Natural killer cell treated with Interleukin-12 subunit alpha and Interleukin-12 subunit beta and Interleukin-15 and Interleukin-18, amount 100 ng/mL, for 72 hours (primary cell): ENCODE data around the gene KIF6. TPM values are rescaled to one million over a fixed set of nuclear protein-coding genes. Genes with fewer than 3 reads are reported as not detected.

Experiments
- ATAC-seq, 2 donors: fragments of 150-1000 bp; cut with Tn5 transposase in 1 of 2; sonication (Bioruptor Pico), chemical (Tn5 transposase) in 1 of 2; 2 replicates each; pipeline ENCODE4 v1.10.0; 2021
- DNase-seq: peaks from one replicate; pipeline ENCODE4 v3.0.0; 2022; ENCODE audit warnings: low spot score
- H3K27ac Mint-ChIP-seq, 2 donors: 1 replicate in 1 of 2; 2 replicates in 1 of 2; pipeline ENCODE4 v1.8.0; 2022; ENCODE audit warnings: mixed read lengths in 2 of 2, mild to moderate bottlenecking in 1 of 2, moderate library complexity in 1 of 2
- H3K27me3 Mint-ChIP-seq, 2 donors: 1 replicate in 1 of 2; 2 replicates in 1 of 2; pipeline ENCODE4 v1.8.0; 2022; ENCODE audit warnings: mixed read lengths in 2 of 2
- H3K36me3 Mint-ChIP-seq: one replicate; pipeline ENCODE4 v1.8.0; 2022; ENCODE audit warnings: mixed read lengths
- H3K4me1 Mint-ChIP-seq, 2 donors: 1 replicate in 1 of 2; 2 replicates in 1 of 2; pipeline ENCODE4 v1.8.0; 2022; ENCODE audit warnings: low read depth in 2 of 2, mixed read lengths in 2 of 2, mild to moderate bottlenecking in 1 of 2
- H3K4me3 Mint-ChIP-seq: one replicate; pipeline ENCODE4 v1.8.0; 2022; ENCODE audit warnings: mixed read lengths
- H3K9me3 Mint-ChIP-seq: 2 replicates; pipeline ENCODE4 v1.8.0; 2022; ENCODE audit warnings: mixed read lengths
- total RNA-seq, 2 donors: library from RNA; stranded (reverse); gene quantifications; one replicate each; pipeline ENCODE4 v1.2.3, GENCODE V29; 2022

KIF6 gene
- total RNA-seq, 2 donors from 2014 or later = not detected

DNA sequence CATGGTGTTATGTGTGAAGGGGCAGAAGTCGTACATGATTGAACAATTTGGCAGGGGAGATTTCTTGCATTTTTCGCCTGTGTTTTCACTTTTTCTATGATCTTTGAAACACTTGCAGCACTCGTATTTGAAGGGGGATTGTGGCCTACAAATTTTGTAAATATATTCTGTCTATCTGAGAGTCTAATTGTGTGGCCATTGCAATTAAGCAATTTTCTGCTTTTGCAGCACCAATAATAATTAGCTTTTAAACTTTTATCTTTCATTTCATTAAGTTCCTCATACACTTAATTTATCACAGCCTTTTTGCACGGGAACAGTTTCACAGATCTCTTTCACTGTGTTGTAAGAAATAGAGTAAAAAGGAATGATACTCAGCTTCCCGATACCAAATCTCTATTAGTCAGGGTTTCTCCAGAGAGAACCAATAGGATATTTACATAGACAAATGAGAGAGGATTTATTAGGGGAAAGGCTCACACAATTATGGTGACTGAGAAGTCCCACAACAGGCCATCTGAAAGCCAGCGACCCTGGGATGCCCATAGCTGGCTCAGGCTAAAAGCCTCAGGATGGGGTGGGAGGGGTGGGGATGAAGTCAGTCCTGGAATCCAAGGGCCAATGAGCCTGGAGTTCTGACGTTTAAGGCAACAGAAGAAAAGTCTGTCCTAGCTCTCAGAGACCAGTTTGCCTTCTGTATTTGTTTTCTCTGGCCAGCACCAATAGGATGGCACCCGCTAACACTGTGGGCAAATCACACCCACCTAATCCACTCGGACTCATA, 58.3 kb downstream of the KIF6 start:
- Mint-ChIP-seq H3K27ac (no peak overlapping the region), H3K4me1 (no peaks in the 10 kb centered on the region), H3K27me3 (peaks cover 27 to 43% of the 10 kb centered on the region in 2 donors), H3K36me3 (no peaks in the 10 kb centered on the region), H3K4me3 (no peak overlapping the region), H3K9me3 (no peaks in the 10 kb centered on the region)
- ATAC-seq (no peak), DNase-seq (no peak)

DNA sequence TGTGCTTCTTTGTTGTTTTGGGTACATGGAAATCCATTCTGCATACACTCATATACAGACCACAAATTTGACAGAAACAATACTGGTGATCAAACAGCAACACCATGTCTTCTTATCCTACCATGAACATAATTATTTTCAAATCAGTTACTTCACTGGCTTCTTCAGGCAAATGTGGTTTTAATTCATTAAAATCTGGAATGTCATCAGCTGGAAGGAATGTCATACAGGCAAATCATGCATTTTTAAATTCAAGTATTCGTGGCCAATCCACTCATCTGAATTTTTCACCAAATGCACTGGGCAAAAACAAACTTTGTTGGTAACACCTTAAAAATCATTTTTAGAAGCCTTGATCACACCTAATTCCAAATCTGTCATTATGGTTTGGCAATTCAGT, 59.3 kb downstream of the KIF6 start:
- Mint-ChIP-seq H3K4me3 (no peak overlapping the region), H3K27me3 (peaks cover 30 to 51% of the 10 kb centered on the region in 2 donors), H3K4me1 (no peaks in the 10 kb centered on the region), H3K9me3 (no peaks in the 10 kb centered on the region), H3K36me3 (no peaks in the 10 kb centered on the region), H3K27ac (no peak overlapping the region)
- DNase-seq (no peak), ATAC-seq (no peak)

DNA sequence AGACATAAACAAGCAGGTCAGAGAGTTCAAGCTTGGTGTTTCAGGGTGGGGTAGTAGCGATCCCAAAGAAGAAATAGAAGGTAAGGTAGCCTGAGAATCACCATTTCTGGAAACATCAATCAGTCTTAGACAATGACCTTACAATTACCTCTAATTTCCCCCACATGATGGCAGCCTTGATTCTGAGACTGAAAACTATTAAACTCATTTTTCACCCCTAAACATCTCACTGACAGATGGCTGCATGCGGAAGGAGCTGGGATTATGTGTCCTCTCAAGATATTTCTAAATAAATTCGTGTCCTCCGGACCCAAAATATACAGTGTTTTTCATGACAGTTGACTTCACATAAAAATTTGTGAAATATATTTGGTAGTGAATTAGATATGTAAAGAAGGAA, 61.0 kb downstream of the KIF6 start:
- H3K27ac Mint-ChIP-seq = no peak overlapping the region
- ATAC-seq = no peak
- DNase-seq = no peak
- no peaks in the 10 kb centered on the region for H3K36me3 Mint-ChIP-seq
- no peaks in the 10 kb centered on the region for H3K9me3 Mint-ChIP-seq
- H3K4me1 Mint-ChIP-seq = no peaks in the 10 kb centered on the region
- peaks cover 30 to 51% of the 10 kb centered on the region in 2 donors for H3K27me3 Mint-ChIP-seq
- no peak overlapping the region for H3K4me3 Mint-ChIP-seq

DNA sequence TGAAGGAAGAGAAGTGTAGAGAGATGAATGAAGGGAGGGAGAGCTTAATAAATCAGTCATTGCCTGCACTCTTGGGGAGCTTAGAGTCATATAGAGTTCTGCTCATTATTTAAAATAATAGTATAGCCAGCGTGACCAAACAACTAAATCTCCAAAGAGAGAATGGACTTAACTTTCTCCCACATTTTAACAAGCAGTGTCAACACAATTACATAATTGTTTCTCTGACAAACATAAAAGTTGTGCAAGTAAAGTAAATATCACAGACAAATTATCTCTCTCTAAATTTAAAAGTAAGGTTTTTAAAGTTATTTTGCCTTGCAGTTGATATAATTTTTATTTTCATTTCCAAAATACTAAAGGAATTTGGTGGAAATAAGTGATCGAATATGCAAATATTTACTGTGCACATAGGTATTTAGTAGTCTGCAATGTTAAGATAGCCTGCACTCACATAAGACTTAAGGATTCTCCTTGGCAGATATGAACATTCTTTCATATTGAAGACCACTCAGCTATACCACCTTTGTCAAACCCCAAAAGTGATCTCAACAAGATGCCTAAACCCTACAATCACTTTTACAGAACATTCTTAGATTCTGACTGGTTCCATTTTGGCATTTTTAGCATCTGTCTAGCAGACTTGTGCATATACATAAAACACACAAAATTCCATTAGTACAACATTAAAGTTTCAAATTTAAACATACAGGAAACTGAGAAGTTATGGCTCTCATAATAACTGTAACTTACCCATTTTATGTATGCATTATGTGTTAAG, 67.7 kb downstream of the KIF6 start:
- DNase-seq = no peak
- H3K27me3 Mint-ChIP-seq = peaks cover 12 to 25% of the 10 kb centered on the region in 2 donors
- H3K9me3 Mint-ChIP-seq = no peaks in the 10 kb centered on the region
- no peaks in the 10 kb centered on the region for H3K36me3 Mint-ChIP-seq
- no peak for ATAC-seq
- H3K4me3 Mint-ChIP-seq = no peak overlapping the region
- H3K27ac Mint-ChIP-seq = no peak overlapping the region
- no peaks in the 10 kb centered on the region for H3K4me1 Mint-ChIP-seq

DNA sequence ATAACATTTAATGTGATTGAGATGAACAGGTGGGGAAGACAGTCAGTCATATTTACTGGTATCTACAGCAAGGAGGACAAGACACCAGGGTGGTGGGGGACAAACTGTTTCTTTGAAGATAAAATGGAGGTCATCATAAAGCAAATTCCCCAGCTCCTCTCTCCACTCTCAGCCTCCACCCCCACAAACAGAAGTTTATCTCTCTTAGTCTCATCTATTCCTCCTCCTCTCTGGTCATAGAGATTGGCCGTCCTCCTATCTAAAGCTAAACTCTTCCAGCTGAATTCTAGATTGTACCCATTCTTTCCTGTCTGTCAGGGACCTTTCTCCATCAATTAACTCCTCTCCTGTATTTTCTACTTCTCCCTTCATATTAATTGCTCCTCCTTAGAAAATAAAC, 71.1 kb downstream of the KIF6 start:
- no peak overlapping the region for H3K4me3 Mint-ChIP-seq
- no peaks in the 10 kb centered on the region for H3K4me1 Mint-ChIP-seq
- DNase-seq = no peak
- ATAC-seq = no peak
- H3K9me3 Mint-ChIP-seq = no peaks in the 10 kb centered on the region
- no peak overlapping the region for H3K27ac Mint-ChIP-seq
- H3K36me3 Mint-ChIP-seq = no peaks in the 10 kb centered on the region
- peaks cover 12 to 40% of the 10 kb centered on the region in 2 donors for H3K27me3 Mint-ChIP-seq

DNA sequence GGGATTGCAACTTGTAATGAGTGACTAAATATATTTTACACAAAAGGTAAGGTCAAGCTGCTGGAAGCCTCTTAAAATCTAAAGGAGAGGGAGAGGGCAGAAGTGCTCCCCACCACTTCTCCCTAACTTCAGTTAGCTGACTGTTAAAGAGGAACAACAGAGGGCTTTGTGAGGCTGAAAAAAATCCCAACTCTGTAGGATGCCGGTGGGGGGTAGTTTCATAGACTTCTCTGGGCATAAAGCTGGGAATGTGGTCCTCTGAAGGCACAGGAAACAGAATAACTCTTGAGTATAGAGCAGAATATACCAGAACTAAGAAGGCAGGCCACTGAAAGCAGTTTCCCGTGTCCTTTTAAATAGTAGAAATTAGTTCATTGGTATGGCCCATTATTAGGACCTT, 71.6 kb downstream of the KIF6 start:
- Mint-ChIP-seq H3K36me3 (no peaks in the 10 kb centered on the region), H3K27me3 (peaks cover 12 to 40% of the 10 kb centered on the region in 2 donors), H3K4me3 (no peak overlapping the region), H3K9me3 (no peaks in the 10 kb centered on the region), H3K27ac (no peak overlapping the region), H3K4me1 (no peaks in the 10 kb centered on the region)
- DNase-seq (no peak), ATAC-seq (peak in 1 of 2 donors; percentile 15)

DNA sequence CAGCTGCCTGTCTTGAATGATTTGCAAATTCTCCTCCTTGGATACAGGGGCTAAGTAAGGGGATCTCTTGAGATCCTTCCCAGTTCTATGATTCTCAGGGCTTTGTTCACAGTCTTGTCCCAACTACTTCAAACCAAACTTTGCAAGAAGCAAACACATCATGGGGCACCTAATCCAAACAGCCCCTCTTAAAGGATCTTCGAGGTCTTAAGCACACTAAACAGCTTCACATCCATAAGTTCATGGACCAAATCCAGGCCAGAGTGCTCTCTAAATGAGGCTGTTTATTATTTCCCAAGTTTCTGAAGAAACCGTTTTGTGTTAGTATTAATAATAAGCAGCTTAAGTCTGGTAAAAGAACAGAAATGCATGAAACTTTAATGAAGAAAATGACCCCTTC, 75.2 kb downstream of the KIF6 start:
- no peaks in the 10 kb centered on the region for H3K4me1 Mint-ChIP-seq
- H3K36me3 Mint-ChIP-seq = no peaks in the 10 kb centered on the region
- peaks cover 5 to 29% of the 10 kb centered on the region in 2 donors for H3K27me3 Mint-ChIP-seq
- ATAC-seq (no peak), DNase-seq (no peak)
- no peak overlapping the region for H3K4me3 Mint-ChIP-seq
- no peaks in the 10 kb centered on the region for H3K9me3 Mint-ChIP-seq
- no peak overlapping the region for H3K27ac Mint-ChIP-seq

DNA sequence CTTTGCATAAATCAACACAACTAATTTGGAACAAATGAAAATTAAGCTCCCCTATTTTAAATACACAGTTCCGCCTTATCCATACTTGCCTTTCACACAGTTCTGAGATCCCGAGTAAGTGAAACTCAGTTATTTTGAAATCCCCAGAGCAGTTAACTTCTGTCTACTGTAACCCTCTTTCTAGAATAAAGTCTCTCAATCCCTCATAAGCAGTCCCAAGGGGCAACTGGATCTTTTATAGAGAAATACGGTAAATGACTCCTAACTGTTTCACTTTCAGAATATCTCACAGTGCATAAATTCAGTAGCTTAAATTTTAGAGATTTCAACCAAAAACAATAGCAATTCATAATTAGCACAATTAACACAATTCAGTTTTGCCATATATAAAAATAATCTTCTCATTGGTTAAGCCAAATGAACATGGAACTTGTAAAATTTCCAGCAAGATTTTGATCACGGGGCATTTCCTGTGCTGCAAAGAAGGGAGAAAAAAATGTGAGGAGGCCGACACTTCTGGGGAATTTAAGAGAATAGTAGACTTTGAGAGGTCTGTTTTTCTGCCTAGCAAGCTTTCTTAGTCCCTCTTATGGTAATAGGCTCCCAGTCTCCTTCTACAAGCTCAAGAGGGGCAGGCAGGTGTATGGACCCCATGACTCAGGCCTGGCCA, 78.3 kb downstream of the KIF6 start:
- Mint-ChIP-seq H3K27me3 (peaks cover 4 to 37% of the 10 kb centered on the region in 2 donors), H3K27ac (no peak overlapping the region), H3K4me3 (no peak overlapping the region), H3K9me3 (no peaks in the 10 kb centered on the region), H3K4me1 (no peaks in the 10 kb centered on the region), H3K36me3 (no peaks in the 10 kb centered on the region)
- ATAC-seq (no peak), DNase-seq (no peak)

DNA sequence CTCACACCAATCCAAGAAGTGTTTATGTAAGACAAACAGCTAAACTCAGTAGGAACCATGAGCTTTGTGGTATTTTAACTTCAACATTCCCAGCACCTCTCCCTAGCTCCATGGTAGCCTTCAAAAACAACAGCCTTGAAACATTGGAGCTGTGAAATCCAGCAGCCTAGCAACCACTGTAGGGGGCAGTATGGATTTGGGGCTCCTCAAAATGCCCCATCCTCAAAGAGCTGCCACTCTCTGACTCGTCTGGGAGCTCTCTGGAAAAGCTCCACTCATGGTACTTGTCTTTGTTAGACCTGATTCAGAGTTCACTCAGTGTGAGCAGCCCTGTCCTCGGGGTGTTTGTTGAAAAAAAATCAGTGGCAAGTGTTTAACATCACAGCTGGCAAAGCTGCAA, 82.9 kb downstream of the KIF6 start:
- H3K36me3 Mint-ChIP-seq = no peaks in the 10 kb centered on the region
- no peaks in the 10 kb centered on the region for H3K9me3 Mint-ChIP-seq
- no peak for ATAC-seq
- no peaks in the 10 kb centered on the region for H3K4me1 Mint-ChIP-seq
- H3K27ac Mint-ChIP-seq = no peak overlapping the region
- peaks cover 16 to 17% of the 10 kb centered on the region in 2 donors for H3K27me3 Mint-ChIP-seq
- H3K4me3 Mint-ChIP-seq = no peak overlapping the region
- DNase-seq = no peak

DNA sequence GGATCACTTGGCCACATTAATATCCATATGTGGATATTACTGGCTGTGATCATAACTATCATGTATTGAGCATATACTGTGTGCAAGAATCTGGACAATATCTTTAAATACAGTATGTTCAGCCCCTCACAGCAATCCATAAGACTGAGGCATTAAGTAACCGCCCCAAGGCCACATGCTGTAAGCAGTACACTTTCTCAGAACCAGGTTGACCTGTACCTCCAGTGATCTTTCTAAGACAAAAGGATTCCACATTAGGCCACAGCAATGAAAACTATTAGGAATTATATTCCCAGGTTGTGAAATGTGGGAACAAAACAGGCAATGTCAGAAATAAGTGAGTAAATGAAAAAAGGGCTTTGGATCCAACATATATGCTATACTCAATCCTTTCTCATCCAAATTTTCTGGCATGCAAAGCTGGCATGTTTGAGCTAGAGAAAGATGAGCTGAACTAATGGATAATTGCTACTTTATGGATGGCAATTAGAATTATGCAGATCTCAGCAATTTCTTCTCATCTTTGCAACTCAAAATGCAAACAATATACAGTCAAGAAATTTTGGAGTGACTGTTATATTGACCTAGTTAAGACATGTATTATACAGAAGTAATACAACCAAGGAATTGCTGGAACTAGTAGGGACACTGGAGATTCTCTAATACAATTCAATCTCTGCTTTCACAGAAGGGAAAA, 86.9 kb downstream of the KIF6 start:
- Mint-ChIP-seq H3K9me3 (no peaks in the 10 kb centered on the region), H3K36me3 (peaks cover 4% of the 10 kb centered on the region), H3K27ac (no peak overlapping the region), H3K4me1 (no peaks in the 10 kb centered on the region), H3K27me3 (peaks cover 7 to 20% of the 10 kb centered on the region in 2 donors), H3K4me3 (no peak overlapping the region)
- DNase-seq = no peak
- ATAC-seq = no peak

DNA sequence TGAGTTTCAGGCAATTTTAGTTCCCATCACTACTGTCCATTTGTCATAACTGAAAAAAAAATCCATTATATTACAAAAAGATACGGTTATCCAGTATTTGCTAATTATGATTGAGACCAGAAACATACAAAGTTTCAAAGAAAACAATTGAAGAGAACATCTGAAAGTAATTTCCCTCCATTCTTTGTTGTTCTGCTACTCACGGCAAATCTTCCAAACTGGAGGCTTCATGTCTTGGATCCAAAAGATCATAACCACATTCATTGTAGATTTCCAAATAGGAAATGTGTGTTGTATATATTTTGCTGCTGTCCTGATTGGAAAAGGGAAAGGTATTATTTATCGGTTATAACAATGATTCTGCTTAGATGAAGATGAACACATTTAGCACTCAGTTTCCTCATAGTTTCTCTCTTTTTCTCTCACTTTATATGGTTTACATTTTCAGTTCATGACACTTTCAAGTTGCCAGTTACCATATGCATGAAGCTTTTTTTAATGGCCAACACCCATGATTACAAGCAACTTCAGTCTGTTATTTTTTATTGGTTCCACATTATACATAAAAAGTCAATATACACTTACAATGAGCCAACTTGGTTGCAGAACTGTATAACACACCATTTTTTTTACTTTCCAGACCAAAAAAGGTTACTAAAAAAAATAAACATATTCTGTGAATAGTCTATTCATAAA, 90.4 kb downstream of the KIF6 start:
- Mint-ChIP-seq H3K27me3 (peaks cover 8 to 9% of the 10 kb centered on the region in 2 donors), H3K4me3 (no peak overlapping the region), H3K36me3 (peaks cover 4% of the 10 kb centered on the region), H3K9me3 (no peaks in the 10 kb centered on the region), H3K27ac (no peak overlapping the region), H3K4me1 (no peaks in the 10 kb centered on the region)
- DNase-seq (no peak), ATAC-seq (no peak)

DNA sequence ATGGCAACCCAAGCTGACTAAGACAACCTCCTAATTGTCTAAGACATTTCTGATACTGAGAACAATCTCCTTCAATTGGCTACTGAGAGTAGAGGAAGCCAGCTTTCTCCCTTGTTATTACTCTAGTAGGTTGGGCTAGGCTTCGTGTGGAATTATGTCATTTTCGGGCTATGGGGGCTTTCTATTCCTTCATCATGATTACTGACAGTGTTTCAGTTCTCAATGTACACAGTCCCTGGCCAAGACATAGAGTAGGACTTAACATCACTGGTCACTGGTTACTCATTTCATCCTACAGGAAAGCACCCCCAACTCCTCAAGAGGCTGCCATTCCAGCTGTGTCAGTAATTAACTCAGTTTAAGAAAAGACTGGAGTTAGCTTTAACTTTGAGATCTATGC, 100.0 kb downstream of the KIF6 start:
- ATAC-seq = no peak
- Mint-ChIP-seq H3K27ac (no peak overlapping the region), H3K36me3 (no peaks in the 10 kb centered on the region)

DNA sequence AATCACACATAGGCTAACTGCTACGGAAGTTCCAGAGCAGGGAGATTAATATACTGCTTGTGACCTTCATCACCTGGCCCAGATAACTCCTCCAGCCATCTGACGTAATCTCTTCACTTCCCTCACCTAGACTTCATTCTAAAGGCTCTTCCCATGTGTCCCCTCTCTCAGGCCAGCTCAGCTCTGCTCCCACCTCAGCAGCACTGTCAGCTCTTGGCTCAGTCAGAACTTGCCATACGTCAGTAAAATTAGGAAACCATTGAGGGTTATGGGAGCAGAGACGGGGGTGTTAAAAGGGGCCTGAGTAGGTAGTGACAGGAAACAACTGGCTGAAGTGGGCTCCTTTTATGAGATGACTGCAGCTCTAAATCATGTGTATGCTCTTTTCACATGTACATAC, 101.5 kb downstream of the KIF6 start:
- H3K36me3 Mint-ChIP-seq = no peaks in the 10 kb centered on the region
- H3K4me1 Mint-ChIP-seq = no peaks in the 10 kb centered on the region
- H3K4me3 Mint-ChIP-seq = no peak overlapping the region
- no peak overlapping the region for H3K27ac Mint-ChIP-seq
- H3K9me3 Mint-ChIP-seq = no peaks in the 10 kb centered on the region
- H3K27me3 Mint-ChIP-seq = peaks cover 10 to 24% of the 10 kb centered on the region in 2 donors
- no peak for DNase-seq
- ATAC-seq = no peak

More for the DNA sequence above, 100.0 kb downstream of the KIF6 start:
- DNase-seq = no peak
- no peak overlapping the region for H3K4me3 Mint-ChIP-seq
- no peaks in the 10 kb centered on the region for H3K9me3 Mint-ChIP-seq
- H3K27me3 Mint-ChIP-seq = peaks cover 14 to 28% of the 10 kb centered on the region in 2 donors
- H3K4me1 Mint-ChIP-seq = no peaks in the 10 kb centered on the region
